ENCODE measurements around the gene NUP188. TPM values are rescaled to one million over a fixed set of nuclear protein-coding genes. Genes with fewer than 3 reads are reported as not detected.

The NUP188 gene
- total RNA-seq, 4 donors from 2014 or later = 18.0 to 79.3 (median 38.4) TPM

DNA sequence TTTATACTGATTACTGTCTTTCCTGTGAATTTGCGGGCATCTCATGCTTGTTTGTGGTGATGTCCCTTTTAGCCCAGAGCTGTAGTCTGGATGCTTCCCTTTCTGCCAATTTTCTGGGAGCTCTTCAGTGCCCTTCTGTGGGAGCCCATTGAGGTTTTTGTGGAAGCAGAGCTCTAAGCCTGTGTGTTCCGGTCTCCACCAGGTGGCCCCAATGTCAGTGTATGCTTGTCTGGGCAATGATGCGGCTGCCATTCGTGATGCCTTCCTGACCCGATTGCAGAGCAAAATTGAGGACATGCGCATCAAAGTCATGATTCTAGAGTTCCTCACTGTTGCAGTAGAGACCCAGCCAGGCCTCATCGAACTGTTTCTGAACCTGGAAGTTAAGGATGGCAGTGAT lies 45.5 kb downstream of the NUP188 start:
- intact Hi-C loops (cut with DNase I; ENCODE audit: low total_unique reads) (loop anchor here (5.0 kb wide), 1 partner anchor 151 kb away; no protein-coding TSS in a partner anchor), in situ Hi-C loops (cut with MboI; ENCODE audit: low pct_ligation_motif_present in 1 of 4, low pct_unique_long_range_greater_than_20kb in 1 of 4, low sequenced_read_pairs in 3 of 4) (loop anchor here in 1 of 4 donors (25.0 kb wide), 1 partner anchor 381 kb away; no protein-coding TSS in a partner anchor)
- Histone ChIP-seq H3K4me1 (no peaks in the 10 kb centered on the region), H3K36me3 (peaks cover 0 to 46% (median 26%) of the 10 kb centered on the region in 4 donors), H3K4me3 (no peak overlapping the region), H3K9me3 (no peaks in the 10 kb centered on the region), H3K27me3 (no peaks in the 10 kb centered on the region), H3K27ac (no peak overlapping the region)
- TF ChIP-seq, protein P1, sequence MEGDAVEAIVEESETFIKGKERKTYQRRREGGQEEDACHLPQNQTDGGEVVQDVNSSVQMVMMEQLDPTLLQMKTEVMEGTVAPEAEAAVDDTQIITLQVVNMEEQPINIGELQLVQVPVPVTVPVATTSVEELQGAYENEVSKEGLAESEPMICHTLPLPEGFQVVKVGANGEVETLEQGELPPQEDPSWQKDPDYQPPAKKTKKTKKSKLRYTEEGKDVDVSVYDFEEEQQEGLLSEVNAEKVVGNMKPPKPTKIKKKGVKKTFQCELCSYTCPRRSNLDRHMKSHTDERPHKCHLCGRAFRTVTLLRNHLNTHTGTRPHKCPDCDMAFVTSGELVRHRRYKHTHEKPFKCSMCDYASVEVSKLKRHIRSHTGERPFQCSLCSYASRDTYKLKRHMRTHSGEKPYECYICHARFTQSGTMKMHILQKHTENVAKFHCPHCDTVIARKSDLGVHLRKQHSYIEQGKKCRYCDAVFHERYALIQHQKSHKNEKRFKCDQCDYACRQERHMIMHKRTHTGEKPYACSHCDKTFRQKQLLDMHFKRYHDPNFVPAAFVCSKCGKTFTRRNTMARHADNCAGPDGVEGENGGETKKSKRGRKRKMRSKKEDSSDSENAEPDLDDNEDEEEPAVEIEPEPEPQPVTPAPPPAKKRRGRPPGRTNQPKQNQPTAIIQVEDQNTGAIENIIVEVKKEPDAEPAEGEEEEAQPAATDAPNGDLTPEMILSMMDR (IDR thresholded peaks at IDR 0.05) = peak in 1 of 5 experiments; percentile 12
- TF ChIP-seq EP300 (IDR thresholded peaks at IDR 0.05; ENCODE audit: low read depth) = no peak
- 73 to 81% methylated on average over 5 to 7 of the region's 7 CpGs for WGBS, 2 donors (ENCODE audit: low coverage in 1 of 2)
- DNase-seq = no peak

DNA sequence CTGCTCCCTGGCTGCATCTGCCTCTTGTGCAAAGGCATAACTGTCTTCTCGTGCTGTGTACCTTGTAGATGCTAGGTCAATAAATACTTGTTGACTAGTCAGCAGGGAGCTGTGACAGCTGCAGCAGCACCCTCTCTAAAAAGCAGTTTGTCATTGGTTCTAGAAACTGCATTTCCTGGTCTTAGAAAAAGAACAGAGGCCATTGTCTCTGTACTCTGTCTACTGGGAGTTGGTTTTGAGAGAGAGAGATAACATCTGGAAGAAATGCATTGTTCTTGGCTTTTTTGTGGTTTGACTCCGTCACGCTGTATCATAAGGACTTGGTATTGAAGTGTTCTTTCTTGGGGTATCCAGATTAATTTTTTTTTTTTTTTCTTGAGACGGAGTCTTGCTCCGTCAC lies 48.3 kb downstream of the NUP188 start:
- H3K27ac ChIP-seq = no peak overlapping the region
- no peak for TF ChIP-seq POLR2AphosphoS5 (IDR thresholded peaks at IDR 0.05)

DNA sequence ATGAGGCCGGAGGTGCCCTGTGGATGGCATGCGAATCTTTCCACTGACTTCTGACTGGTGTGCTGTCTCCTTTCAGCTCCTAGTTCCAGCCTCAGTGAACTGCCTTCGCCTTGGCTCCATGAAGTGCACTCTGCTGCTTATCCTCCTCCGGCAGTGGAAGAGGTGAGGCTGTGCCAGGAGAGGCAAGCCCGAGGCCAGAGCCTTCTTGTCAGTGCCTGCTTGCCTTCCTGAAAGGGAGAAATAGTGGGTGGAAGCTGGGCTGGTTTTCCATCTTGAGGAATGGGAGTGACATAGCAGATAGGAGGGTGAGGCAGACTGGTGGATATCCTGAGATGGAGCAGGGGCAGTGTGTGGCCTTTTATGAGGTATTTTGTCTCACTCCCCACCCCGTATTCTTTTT lies 51.0 kb downstream of the NUP188 start:
- peaks cover 0 to 60% (median 23%) of the 10 kb centered on the region in 4 donors for H3K36me3 ChIP-seq
- 67 to 93% methylated on average over 1 to 6 of the region's 6 CpGs for WGBS, 2 donors (ENCODE audit: low coverage in 1 of 2)
- no peaks in the 10 kb centered on the region for H3K27me3 ChIP-seq
- DNase-seq = no peak
- H3K27ac ChIP-seq = no peak overlapping the region
- no peak for TF ChIP-seq POLR2AphosphoS5 (IDR thresholded peaks at IDR 0.05)
- TF ChIP-seq POLR2A (IDR thresholded peaks at IDR 0.05) = no peak
- TF ChIP-seq, protein P1 (IDR thresholded peaks at IDR 0.05) = no peak
- in situ Hi-C loops (cut with MboI; ENCODE audit: low pct_ligation_motif_present in 1 of 4, low pct_unique_long_range_greater_than_20kb in 1 of 4, low sequenced_read_pairs in 3 of 4) = loop anchor here in 1 of 4 donors (25.0 kb wide), 1 partner anchor 386 kb away; no protein-coding TSS in a partner anchor
- H3K9me3 ChIP-seq = no peaks in the 10 kb centered on the region
- H3K4me3 ChIP-seq = no peak overlapping the region
- intact Hi-C loops (cut with DNase I; ENCODE audit: low total_unique reads) = no loop called here
- H3K4me1 ChIP-seq = no peaks in the 10 kb centered on the region

More for the DNA sequence above, 48.3 kb downstream of the NUP188 start:
- no peaks in the 10 kb centered on the region for H3K9me3 ChIP-seq
- intact Hi-C loops (cut with DNase I; ENCODE audit: low total_unique reads) (no loop called here), in situ Hi-C loops (cut with MboI; ENCODE audit: low pct_ligation_motif_present in 1 of 4, low pct_unique_long_range_greater_than_20kb in 1 of 4, low sequenced_read_pairs in 3 of 4) (loop anchor here in 1 of 4 donors (25.0 kb wide), 1 partner anchor 383 kb away; no protein-coding TSS in a partner anchor)
- 86% methylated on average over 5 of the region's 5 CpGs; no CpG with 5 or more reads in 1 of the 2 donors for WGBS, 2 donors (ENCODE audit: low coverage in 1 of 2)
- no peak for DNase-seq
- H3K4me1 ChIP-seq = no peaks in the 10 kb centered on the region
- peaks cover 0 to 54% (median 26%) of the 10 kb centered on the region in 4 donors for H3K36me3 ChIP-seq
- no peaks in the 10 kb centered on the region for H3K27me3 ChIP-seq
- no peak overlapping the region for H3K4me3 ChIP-seq

DNA sequence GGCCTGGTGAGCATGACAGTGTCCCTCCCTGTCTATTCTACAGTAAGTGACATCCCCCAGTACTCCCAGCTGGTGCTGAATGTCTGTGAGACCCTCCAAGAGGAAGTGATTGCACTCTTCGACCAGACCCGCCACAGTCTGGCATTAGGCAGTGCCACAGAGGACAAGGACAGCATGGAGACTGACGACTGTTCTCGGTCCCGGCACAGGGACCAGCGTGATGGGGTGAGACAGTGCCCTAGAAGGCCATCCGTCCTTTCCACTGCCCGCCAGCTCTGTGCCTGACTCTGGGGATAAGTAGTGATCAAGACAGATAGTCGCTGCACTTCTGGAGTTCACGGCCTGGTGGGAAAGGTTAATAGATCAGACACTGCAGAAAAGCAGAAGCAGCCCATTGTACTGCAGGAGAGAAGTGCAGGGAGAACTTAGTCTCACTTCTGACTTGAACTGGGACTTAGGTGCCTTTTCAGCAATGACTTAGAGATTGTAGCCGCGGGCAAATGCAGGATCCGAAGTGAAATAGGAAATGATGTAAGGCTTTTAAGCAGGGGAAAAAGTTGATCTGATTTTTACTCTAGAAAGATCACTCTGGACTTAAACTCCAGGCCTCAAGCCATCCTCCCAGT lies 52.2 kb downstream of the NUP188 start:
- intact Hi-C loops (cut with DNase I; ENCODE audit: low total_unique reads) = no loop called here
- no peak overlapping the region for H3K27ac ChIP-seq
- H3K4me3 ChIP-seq = no peak overlapping the region
- in situ Hi-C loops (cut with MboI; ENCODE audit: low pct_ligation_motif_present in 1 of 4, low pct_unique_long_range_greater_than_20kb in 1 of 4, low sequenced_read_pairs in 3 of 4) = loop anchor here in 1 of 4 donors (25.0 kb wide), 1 partner anchor 387 kb away; no protein-coding TSS in a partner anchor
- H3K36me3 ChIP-seq = peaks cover 0 to 54% (median 17%) of the 10 kb centered on the region in 4 donors
- H3K4me1 ChIP-seq = no peaks in the 10 kb centered on the region
- DNase-seq = no peak
- no peaks in the 10 kb centered on the region for H3K27me3 ChIP-seq
- no peaks in the 10 kb centered on the region for H3K9me3 ChIP-seq
- WGBS, 2 donors (ENCODE audit: low coverage in 1 of 2) = 88% methylated on average over 13 of the region's 13 CpGs; no CpG with 5 or more reads in 1 of the 2 donors
- no peak for TF ChIP-seq EP300 (IDR thresholded peaks at IDR 0.05; ENCODE audit: low read depth)
- peak in 1 of 3 donors; percentile 4 for TF ChIP-seq POLR2AphosphoS5 (IDR thresholded peaks at IDR 0.05)

DNA sequence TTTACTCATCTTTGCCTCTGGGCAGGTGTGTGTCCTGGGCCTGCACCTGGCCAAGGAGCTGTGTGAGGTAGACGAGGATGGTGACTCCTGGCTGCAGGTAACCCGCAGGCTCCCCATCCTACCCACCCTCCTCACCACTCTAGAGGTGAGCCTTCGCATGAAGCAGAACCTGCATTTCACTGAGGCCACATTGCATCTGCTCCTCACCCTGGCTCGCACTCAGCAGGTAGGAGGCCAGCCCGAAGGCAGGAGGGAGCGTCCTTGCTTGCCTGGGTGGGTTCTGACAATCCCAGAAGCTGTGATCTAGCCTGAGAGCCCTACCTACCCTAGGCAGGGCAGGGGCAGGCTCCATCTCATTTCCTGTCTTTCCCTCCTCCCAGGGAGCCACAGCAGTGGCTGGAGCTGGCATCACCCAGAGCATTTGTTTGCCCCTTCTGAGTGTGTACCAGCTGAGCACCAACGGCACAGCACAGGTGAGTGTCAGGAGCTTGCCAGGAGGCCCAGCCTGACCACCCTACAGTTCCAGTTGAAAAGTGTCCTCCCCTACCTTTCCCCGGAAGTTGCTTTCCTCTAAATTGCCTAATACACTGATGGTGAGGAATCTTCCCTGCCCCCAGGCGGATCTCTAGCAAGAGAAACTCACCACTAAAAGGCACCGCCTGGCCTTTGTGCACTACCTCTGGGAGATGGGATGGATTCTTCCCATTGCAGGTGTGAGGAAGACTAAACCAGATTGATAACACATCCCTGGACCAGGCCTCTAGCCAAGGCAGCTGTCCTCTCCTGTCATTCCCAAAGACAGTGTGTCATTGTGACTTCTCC lies 54.2 kb downstream of the NUP188 start:
- intact Hi-C loops (cut with DNase I; ENCODE audit: low total_unique reads) = no loop called here
- peaks cover 0 to 34% (median 9%) of the 10 kb centered on the region in 4 donors for H3K36me3 ChIP-seq
- DNase-seq = no peak

More for the DNA sequence above, 54.2 kb downstream of the NUP188 start:
- no peak overlapping the region for H3K27ac ChIP-seq
- WGBS, 2 donors (ENCODE audit: low coverage in 1 of 2) = 80 to 93% methylated on average over 1 to 10 of the region's 10 CpGs
- H3K9me3 ChIP-seq = no peaks in the 10 kb centered on the region
- TF ChIP-seq EP300 (IDR thresholded peaks at IDR 0.05; ENCODE audit: low read depth) (no peak), POLR2AphosphoS5 (IDR thresholded peaks at IDR 0.05) (peak in 1 of 3 donors; percentile 22), POLR2A (IDR thresholded peaks at IDR 0.05) (no peak)
- TF ChIP-seq, protein P1 (IDR thresholded peaks at IDR 0.05) = no peak
- no peak overlapping the region for H3K4me3 ChIP-seq
- in situ Hi-C loops (cut with MboI; ENCODE audit: low pct_ligation_motif_present in 1 of 4, low pct_unique_long_range_greater_than_20kb in 1 of 4, low sequenced_read_pairs in 3 of 4) = no loop called here
- peaks cover 0 to 4% (median 1%) of the 10 kb centered on the region in 4 donors for H3K4me1 ChIP-seq
- H3K27me3 ChIP-seq = no peaks in the 10 kb centered on the region

Data from transverse colon (tissue), 4 donors.